Measurements from ENCODE around the gene ATXN1.

DNA sequence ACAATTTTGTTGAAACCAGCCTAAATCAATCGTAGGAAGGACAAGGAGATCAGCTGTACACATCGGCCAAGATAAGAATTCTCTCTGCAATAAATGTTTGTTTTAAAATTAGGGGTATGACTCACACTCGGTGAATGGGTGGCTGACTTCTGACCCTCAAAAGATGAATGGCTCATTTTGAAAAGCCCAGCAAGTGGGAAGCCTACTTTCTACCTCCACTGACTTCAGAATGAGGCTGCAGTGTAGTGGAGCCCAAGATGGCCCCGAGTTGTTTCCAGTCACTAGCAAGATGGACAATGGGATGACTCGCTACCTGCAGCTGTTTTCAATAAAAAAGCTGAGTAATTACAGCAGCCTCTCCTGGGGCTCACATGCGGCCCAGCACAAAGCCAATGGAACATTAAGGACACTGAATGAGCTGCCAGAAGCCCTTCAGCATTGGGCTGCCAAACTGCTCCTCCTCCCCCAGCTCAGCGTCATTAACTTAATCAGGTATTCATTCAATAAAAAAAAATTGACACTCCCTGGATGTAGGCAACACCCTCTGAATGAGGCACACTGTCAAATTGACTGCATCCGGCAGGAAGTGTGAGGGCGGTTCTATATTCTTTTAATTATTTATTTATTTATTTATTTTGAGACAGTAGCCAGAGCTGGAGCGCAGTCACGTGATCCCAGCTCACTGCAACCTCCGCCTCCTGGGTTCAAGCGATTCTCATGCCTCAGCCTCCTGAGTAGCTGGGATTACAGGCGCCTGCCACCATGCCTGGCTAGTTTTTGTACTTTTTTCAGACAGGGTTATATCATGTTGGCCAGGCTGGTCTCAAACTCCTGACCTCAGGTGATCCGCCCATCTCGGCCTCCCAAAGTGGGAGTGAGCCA is 415.6 kb downstream of the ATXN1 start:
- TF ChIP-seq, protein P1, sequence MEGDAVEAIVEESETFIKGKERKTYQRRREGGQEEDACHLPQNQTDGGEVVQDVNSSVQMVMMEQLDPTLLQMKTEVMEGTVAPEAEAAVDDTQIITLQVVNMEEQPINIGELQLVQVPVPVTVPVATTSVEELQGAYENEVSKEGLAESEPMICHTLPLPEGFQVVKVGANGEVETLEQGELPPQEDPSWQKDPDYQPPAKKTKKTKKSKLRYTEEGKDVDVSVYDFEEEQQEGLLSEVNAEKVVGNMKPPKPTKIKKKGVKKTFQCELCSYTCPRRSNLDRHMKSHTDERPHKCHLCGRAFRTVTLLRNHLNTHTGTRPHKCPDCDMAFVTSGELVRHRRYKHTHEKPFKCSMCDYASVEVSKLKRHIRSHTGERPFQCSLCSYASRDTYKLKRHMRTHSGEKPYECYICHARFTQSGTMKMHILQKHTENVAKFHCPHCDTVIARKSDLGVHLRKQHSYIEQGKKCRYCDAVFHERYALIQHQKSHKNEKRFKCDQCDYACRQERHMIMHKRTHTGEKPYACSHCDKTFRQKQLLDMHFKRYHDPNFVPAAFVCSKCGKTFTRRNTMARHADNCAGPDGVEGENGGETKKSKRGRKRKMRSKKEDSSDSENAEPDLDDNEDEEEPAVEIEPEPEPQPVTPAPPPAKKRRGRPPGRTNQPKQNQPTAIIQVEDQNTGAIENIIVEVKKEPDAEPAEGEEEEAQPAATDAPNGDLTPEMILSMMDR (conservative IDR thresholded peaks at IDR 0.05; ENCODE audit: low read depth, low read length) = no peak
- TF ChIP-seq EZH2 (IDR thresholded peaks at IDR 0.05; ENCODE audit: low read length, unreplicated experiment) (no peak), EZH2phosphoT487 (IDR thresholded peaks at IDR 0.05; ENCODE audit: borderline replicate concordance, low read length) (no peak)

All from PC-3 (cell line).